Ishikawa (cell line): ENCODE measurements around the gene THSD4.

Experiments used
- CEBPB ChIP-seq: IDR thresholded peaks from 2 replicates; pipeline ENCODE4 v1.6.1; 2012
- CREB1 ChIP-seq: IDR thresholded peaks from 2 replicates; pipeline ENCODE4 v1.6.1; 2012; ENCODE audit warnings: low read depth
- EGR1 ChIP-seq: IDR thresholded peaks from 2 replicates; pipeline ENCODE4 v1.6.1; 2012
- EP300 ChIP-seq: IDR thresholded peaks from 2 replicates; pipeline ENCODE4 v1.6.1; 2012; ENCODE audit warnings: borderline replicate concordance
- FOXM1 ChIP-seq: IDR thresholded peaks from 2 replicates; pipeline ENCODE4 v1.6.1; 2012; ENCODE audit warnings: low read depth, borderline replicate concordance
- MAX ChIP-seq: IDR thresholded peaks from 2 replicates; pipeline ENCODE4 v1.6.1; 2012
- NFIC ChIP-seq: IDR thresholded peaks from 2 replicates; pipeline ENCODE4 v1.6.1; 2012
- RAD21 ChIP-seq: IDR thresholded peaks from 2 replicates; pipeline ENCODE4 v1.6.1; 2012; ENCODE audit warnings: low read depth
- REST ChIP-seq: IDR thresholded peaks from 2 replicates; pipeline ENCODE4 v1.6.1; 2012; ENCODE audit warnings: low read depth, mild to moderate bottlenecking
- TAF1 ChIP-seq: IDR thresholded peaks from 2 replicates; pipeline ENCODE4 v1.6.1; 2012; ENCODE audit warnings: low read depth, mild to moderate bottlenecking
- TCF12 ChIP-seq: IDR thresholded peaks from 2 replicates; pipeline ENCODE4 v1.6.1; 2012; ENCODE audit warnings: low read depth
- TEAD4 ChIP-seq: IDR thresholded peaks from 2 replicates; pipeline ENCODE4 v1.6.1; 2012
- USF1 ChIP-seq: IDR thresholded peaks from 2 replicates; pipeline ENCODE4 v1.6.1; 2012
- YY1 ChIP-seq: IDR thresholded peaks from 2 replicates; pipeline ENCODE4 v1.6.1; 2012; ENCODE audit warnings: low read depth
- ZBTB7A ChIP-seq: IDR thresholded peaks from 2 replicates; pipeline ENCODE4 v1.6.1; 2012; ENCODE audit warnings: low read depth

Gene THSD4

GRCh38 chr15:71758711-71759110 lies 643.4 kb downstream of the THSD4 start:
- TF ChIP-seq CREB1 = no peak
- no peak for TF ChIP-seq NFIC
- TF ChIP-seq EGR1 = no peak
- TF ChIP-seq ZBTB7A = no peak
- TF ChIP-seq YY1 = no peak
- TF ChIP-seq USF1 = no peak
- no peak for TF ChIP-seq EP300
- TF ChIP-seq CEBPB = no peak
- TF ChIP-seq REST = no peak
- no peak for TF ChIP-seq TAF1
- TF ChIP-seq FOXM1 = no peak
- TF ChIP-seq TCF12 = no peak

- no peak for TF ChIP-seq REST
- TF ChIP-seq EP300 = no peak
- no peak for TF ChIP-seq TEAD4
- TF ChIP-seq NFIC = no peak
- TF ChIP-seq RAD21 = no peak
- TF ChIP-seq ZBTB7A = no peak
- TF ChIP-seq YY1 = no peak
- no peak for TF ChIP-seq USF1
Measured at GRCh38 chr15:71760852-71761251, 645.6 kb downstream of the THSD4 start.

- TF ChIP-seq MAX = no peak
- TF ChIP-seq USF1 = no peak
Measured at GRCh38 chr15:71761649-71762048, 646.4 kb downstream of the THSD4 start.

- TF ChIP-seq TEAD4 (no peak), ZBTB7A (no peak), NFIC (no peak), CEBPB (no peak), REST (no peak), RAD21 (no peak), YY1 (no peak), EP300 (no peak), USF1 (no peak), CREB1 (no peak), TAF1 (no peak), EGR1 (no peak), MAX (no peak), TCF12 (no peak), FOXM1 (no peak)
Measured at GRCh38 chr15:71768184-71768583, 652.9 kb downstream of the THSD4 start.
